IPS-NIHi7 (cell line): Measurements from ENCODE around the gene PRRX1.

Experiments used
- DNase-seq: peaks from one replicate; pipeline ENCODE4 v3.0.0; 2012; ENCODE audit warnings: mixed read lengths; ENCODE audit errors: extremely low spot score

PRRX1 gene

DNA sequence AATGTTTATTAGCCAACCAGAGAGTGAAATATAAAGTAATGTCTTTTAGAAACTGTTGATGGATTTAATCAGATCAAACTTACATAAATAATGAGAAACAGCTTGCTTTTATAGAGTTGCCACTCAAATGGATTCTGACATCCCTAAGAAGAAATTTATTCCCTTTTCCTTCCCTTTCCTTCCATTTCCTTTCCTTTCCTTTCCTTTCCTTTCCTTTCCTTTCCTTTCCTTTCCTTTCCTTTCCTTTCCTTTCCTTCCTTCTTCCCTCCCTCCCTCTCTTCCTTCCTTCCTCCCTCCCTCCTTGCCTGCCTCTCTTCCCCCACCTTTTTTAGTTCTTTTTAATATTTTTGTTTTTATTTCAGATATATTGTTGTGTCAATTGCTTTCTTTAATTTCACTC, 27.3 kb downstream of the PRRX1 start:
- DNase-seq, result no peak

DNA sequence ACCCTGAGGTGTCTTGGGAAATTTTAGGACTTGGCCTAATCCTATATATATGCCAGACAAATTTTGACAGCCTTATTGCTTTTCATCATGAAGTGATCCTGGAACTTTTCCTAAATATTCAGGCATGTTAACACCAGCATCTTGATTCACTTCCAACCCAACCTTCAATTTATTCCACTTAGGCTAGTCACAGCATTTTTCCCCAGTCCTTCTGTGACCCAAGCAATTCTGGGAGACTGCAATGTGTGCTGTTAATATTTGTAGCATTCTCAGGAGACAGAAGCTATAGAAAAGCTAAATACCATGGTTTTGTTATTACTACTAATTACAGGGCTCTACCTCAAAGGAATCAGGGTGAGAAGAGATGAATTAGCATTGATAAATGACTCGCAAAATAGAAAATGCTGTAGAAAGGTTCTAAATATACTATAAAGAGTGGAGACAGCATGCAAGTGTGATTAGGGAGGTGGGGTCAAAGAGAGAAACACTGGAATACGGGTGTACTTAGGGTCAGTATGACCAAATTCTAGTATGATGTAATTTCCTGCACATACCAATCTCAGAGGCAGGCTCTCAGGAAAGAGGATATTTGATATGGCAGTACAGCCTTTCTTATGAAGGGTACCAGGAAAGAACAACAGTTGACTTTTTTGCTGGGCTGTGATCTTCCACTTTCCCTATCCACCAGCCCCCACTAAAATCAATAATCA, 29.1 kb downstream of the PRRX1 start:
- DNase-seq, result no peak

DNA sequence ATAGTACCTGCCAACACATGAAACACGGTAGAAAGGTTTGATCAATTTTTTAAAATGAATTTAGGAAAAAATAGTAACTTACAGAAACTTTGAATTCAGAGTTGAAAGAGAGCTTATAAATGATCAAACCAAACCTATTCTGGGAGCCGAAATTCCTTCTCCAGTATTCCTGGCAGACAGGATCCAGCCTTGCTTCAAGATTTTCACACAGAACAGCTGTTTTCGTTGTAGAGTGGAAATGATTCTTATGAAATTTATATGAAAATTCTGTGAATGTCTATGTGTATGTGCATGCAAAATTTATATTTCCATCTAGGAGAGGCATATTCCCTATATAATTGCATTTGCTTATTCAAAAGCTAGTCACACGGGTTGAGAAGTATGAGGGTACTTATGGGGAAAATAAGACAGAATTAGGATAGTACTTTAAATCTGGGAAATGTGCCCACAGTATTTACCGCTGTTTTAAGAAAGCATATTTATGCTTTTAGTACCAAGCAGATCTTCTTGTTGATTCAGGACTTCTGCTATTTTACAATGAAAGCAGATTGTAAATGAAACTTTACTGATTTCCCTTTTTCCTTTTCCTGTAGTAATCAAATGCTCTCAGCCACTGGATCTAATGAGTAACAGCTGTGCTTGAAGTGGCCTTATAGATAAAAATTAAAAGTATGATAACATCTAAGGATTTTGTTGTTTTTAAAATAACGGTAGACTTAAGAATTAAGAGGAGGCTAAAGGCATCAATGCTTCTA, 30.4 kb downstream of the PRRX1 start:
- no peak for DNase-seq

DNA sequence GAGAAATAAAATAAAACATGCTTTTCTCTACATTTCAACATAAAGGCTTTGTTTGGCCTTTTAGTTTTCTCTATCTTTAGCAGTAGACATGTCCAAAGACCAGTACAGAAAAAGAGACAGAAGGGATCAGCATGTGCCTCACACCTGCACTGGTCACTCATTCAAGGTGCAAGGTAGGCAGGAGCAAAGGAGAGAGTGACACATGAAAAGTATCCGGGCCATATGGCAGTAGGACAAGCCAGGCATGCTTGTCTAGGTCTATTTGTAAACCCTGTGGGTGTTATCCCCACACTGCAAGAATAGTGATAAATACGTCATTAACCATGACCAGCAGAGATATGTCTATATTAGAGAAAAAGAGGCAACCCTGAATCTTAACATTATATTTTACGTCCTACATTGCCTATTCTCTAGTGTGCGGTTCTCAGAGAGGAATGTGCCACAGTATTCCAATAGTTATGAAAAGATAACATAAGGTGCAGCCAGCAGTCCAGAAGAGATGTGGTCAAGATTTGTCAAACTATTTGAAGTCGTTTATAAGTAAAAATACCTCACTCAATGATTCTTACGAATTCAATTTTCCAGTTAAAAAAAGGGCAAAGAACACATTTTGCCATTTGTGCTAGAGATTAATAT, 32.1 kb downstream of the PRRX1 start:
- no peak for DNase-seq

DNA sequence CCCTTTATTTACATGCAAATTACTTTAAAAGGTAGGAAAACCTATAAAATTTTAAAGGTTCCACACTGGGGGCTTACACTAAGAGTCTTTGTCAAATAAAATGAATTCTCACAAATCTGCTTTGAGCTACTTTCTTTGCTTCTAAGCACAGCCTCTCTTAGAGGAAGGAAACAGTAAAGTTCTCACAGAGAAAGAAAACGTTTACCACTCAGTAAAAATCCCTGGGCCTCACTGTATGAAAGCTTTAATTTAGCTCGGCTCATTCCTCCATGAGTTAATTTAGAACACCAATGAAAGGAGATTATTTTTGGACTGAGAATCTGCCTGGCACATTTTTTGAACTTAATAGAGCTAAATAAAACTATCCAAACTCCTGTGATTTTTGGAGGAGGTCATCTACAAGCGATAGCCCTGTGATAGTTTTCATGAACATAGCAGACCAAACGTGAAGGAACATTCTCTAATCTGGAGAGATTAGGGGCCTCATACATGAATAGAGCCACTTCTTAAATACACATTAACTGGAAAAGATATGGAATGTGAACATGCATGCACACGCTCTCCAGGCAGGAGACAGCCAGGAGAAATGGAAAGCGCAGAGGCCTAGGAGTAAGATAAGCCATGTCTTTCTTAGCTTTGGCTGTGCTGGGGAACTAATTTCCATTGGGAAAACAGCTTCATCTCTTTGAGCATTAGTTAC, 32.8 kb downstream of the PRRX1 start:
- DNase-seq, result no peak

DNA sequence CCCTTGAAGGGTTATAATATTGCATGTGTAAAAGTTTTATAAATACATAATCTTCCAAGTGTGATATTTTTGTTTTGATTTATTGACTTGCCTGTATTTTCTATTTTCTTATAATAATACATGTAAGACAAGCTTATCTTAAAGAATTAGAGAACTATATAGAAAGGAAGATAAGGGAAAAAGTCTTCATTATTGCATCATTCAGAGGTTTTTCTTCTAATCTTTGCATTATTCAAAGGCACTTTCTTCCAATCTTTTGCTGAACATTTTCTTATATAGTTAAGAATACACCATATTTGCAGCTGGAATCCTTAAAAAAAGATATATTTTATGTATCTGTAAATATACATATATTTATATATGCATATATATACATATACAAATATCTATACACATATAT, 33.4 kb downstream of the PRRX1 start:
- no peak for DNase-seq

DNA sequence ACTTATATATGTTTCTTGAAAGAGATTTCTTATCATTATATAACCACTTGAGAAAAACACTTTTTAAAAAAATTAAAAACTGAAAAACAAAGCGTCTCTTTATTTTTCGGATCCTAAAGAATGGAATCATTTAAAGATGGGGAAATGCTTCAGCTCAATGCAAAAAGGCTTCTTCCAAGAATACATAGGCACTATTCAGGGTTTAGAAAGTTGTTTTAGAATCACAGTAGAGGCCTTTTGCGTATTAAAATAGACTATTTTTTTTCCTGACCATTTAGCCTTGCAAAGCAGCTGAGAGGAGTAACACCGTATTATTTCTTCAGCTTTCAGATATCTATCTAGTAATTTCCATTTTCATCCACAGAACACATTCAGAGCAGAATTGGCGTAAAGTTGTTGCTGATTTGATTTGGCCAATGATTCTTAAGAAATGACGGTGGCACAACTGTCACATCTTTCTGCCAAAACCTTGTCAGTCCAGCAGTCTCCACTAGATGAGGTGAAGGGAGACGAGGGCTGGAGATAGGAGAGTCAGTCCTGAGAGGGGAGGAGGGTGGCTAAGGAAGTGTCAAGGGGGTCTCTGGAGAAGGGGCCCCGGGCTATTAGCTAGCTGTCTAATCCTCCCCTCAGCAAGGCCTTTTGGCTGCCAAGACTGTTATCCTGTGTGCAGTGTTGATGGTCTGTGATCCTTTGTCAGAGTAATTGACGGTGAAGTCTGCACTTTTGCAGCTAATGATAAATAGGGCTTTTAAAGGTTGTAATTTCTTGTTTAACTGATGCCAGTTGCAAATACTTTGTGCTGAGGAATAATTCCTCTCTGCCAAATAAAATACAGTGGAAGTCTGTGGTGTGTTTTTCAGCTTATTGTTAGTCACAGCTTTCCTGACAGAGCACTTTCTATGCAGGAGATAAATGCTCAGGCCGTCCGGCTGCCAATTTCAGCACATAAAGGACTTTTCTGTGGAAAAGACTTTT, 34.7 kb downstream of the PRRX1 start:
- peak; percentile 12 for DNase-seq

DNA sequence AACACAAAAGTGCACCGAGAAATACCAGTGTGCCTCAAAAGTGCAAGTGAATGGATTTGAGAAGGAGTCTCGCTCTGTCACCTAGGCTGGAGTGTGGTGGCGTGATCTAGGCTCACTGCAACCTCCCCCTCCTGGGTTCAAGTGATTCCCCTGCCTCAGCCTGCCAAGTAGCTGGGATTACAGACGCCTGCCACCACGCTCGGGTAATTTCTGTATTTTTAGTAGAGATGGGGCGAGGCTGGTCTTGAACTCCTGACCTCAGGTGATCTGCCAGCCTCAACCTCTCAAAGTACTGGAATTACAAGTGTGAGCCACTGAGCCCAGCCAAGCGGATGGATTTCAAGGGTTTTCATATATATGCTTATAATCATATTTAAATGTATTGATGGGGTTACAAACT, 35.8 kb downstream of the PRRX1 start:
- no peak for DNase-seq

DNA sequence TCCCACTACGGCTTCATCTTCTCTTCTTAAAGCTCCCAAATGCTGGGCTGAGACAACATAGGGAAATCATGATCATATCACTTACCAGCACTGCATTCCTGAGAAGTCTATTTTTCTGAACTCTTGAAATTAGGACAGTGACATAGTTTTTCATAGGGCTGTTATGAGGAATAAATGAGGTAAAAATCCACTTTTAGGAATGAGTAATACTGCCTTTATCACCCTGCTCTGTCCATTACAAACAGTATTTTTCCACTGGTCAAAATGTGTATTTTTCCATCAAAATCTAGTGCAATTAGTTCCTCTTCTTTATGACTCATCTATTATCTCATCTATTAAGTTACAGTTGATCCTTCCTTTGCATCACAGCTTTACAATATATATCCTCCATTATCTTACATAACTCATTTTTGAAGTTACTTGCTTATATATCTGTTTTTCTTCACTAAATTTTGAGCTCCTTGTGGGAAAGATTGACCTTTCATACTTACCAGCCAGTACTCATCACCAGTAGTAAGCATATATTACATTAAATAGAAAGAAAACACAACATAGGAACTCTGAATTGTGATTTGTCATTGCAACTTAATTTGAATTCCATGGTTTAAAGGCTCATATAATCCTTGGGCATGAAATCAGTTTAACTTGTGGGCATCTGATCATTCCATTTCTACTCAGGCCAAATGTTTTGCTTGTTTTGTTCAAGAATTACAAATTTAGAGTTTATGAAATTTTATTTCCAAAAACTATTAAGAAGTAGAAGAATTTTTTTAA, 37.1 kb downstream of the PRRX1 start:
- DNase-seq, result no peak

DNA sequence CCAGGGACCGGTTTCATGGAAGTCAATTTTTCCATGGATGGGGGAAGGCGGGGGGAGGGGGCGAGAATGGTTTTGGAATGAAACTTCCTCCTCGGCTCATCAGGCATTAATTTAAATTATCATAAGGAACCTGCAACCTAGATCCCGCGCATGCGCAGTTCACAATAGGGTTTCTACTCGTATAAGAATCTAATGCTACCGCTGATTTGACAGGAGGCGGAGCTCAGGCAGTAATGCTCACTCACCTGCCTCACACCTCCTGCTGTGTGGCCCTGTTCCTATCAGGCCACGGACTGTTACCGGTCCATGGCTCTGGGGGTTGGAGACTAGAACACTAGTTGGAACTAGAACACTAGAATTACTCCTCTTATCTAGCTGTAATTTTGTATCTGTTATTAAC, 38.0 kb downstream of the PRRX1 start:
- no peak for DNase-seq

DNA sequence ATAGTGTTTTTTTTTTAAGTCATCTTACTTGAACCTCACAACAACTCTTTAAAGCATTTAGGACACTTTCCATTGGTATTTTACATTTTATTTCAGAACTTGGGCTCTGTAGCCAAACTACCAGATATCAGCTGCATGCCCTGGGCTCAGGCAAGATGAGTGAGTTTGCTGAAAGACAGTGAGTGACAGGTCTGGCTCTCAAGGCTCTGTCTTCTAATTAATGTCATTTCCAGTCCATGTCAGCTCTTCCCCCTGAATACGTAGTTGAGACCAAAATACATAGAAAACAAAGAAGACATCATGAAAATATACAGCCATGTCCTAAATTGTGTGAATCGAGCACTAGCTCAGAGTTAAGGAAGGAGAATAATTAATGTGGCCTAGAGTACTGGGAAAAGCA, 39.7 kb downstream of the PRRX1 start:
- DNase-seq, result no peak

DNA sequence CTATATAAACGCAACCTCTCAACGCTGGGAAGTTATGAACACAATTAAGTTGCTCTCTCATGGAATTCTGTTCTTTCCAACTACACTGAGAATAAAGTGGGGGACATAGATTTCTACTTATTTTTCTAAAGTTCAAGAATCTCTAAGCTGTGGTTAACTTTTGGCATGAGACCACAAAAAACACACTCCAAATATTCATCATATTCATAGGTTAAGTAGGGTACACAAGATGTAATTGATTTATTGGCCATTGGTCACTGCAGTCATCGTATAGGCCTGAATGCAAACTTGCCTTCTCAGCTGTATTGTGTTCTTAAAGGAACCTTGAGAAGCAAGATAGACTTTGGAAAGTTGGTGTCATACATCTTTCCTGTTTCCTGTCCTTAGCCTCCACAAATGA, 40.3 kb downstream of the PRRX1 start:
- no peak for DNase-seq

DNA sequence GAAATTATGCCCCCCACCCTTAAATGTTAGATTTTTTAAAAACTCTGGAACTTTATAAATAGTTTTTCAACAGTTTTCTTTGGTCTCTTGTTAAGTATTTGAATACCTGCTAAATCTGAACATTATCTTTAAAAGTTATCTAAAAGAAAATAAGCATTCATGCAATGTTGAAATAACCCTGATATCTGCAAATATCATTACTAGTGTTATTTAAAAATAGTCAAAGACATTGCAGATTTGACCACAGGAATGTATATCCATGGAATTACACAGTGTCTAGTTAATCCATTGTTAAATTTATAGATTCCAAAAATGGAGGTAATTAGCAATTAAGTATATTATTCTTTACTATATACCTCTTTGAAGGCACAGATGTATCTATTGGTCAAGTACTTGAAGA, 42.0 kb downstream of the PRRX1 start:
- no peak for DNase-seq

DNA sequence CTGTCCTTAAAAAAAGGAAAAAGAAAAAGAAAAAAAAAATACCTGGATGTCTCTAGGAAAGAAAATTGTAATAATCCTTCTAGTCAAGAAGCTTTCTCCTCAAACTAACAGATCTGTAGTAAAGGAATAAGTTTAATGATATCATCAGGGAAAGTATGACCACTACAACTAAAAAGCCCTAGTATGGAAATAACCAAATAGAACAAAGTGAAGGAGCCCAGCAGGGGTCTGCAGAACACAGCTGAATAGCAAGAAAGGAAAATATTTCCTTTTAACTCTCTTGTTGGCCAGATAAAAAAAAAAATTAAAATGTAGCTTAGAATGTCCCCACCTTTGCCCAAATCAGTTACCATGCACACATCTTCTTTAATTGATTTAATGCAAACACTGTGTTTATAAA, 43.2 kb downstream of the PRRX1 start:
- no peak for DNase-seq

DNA sequence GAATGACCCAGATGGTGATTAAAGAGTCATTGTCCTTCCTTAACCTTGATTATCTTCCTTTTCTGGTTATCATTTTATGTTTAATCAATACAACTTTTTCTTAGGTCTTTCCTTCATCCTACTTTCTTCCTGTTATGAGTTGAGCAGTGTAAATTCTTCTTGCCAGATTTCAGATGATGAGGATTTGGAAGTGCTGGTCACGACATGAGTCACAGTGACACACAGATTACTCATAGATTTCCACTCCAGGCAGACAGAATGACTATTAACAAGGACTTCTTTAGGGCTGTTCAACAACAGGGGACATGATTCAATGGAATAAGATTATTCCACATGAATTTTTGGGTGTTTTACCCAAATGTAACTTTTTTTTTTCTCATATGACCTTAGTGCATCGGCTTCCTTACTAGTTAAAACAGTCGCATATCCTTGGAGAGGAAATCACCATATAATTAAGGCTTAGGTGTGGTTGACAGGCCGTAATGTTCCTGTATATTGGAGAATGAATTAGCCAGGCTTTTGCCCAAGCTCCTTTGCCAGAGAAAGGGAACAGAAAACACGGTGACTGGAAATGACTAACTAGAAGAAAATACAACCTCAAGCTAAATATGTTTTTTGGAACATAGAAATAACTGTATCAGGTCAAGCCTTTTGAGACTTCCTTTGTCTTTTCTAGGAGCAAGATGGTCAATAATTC, 44.2 kb downstream of the PRRX1 start:
- no peak for DNase-seq

DNA sequence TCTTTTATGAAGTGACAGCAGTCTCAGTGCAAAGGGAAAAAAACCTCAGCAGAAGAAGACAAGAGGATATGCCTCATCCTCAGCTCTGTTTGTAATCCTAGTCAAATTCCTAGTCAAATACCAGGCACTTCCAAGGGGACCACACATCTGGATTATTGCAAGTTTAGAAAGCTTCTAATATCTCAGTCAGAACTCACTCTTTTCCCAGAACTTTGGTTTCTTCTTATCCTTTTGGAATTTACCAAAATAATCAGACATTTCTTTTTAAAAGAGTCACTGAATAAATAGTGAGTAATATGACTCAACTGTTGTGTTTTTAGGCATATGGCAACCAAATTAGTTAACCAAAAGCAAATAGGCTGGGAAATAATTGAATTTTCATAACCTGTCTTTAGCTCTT, 47.8 kb downstream of the PRRX1 start:
- no peak for DNase-seq

DNA sequence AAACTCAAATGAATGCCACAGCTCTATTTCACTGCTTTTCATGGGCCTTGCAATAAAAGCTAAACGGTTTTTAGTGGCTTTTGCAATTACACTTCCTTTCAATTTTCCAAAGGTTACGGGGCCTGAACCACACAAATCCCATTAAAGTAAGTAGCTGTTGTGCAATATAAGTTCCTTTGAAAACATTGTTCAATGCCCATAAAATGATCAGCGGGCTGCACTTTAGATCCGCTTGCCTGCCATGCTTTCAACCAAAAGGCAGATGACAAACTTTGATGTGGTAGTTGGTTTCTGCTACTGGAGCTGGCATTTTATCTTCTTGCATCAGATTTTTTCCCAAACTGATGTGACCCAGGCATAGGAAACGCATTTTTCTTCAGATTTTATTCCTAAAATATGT, 50.2 kb downstream of the PRRX1 start:
- no peak for DNase-seq

DNA sequence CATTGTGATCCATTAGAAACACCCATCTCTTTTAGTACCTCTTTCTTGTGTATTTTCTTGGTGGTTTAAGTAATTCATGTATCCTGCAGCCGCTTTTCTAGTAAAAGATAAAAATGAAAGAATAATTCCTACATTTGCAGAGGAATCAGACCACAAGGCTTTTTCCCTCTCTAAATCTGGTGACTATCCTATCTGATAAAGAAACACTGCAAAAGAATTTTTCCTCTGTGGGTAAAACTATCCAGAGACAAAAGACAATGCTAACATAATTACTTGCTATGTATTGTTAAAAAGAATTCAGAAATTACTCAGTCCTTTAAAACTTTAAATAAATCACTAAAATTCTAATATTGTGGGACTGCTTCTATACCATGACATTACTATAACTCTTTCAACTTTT, 51.0 kb downstream of the PRRX1 start:
- DNase-seq, result no peak

DNA sequence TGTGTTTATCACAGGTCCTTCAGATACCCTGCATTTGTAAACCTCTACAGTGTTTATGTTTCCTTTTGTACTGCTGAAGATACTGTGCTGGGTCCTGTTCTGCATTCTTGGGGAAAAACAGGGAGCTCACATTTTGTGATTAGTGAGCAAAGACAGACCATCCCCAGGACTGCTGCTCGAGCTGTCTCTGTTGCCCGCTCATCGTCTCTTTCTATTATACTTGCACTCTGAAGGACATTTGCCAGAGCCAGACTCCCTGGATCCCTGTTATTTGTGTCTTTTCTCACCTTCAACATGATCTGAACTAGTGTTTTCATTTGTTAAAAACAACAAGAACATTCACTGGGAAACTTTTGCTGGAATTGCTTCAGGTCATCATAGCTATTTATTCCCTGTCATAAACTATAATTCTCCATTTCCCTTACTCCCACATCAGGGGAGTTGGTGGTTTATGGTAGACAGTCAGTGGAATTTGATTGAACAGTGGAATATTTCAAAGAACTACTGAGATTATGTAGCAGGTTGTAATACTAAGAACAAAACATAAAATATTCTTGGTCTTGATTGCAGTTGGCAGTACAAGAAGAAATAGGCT, 53.0 kb downstream of the PRRX1 start:
- no peak for DNase-seq

DNA sequence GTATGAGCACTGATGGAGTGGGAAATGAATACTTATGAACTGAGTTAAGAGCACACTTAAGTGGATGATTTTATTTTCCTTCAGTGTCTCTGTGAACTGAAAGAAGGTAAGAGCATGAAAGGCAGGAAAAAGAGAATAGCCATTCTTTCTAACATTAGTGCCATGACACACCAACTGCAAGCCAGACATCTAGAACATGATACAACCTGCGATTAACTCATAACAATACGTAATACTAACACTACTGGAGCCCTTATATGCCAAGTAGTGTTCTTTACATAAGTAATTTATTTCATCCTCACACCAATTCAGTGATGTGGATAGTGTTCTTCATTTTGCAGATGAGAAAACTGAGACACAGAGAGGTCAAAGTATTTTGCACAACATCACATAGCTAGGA, 56.7 kb downstream of the PRRX1 start:
- DNase-seq, result no peak
